ENCODE data around the gene POFUT1.

- TF ChIP-seq MAX (IDR thresholded peaks at IDR 0.05), result no peak
- TF ChIP-seq CTCF (IDR thresholded peaks at IDR 0.05), result no peak
- no peak for TF ChIP-seq NFE2L2 (conservative IDR thresholded peaks at IDR 0.05; ENCODE audit: low read length)
- TF ChIP-seq EHMT2 (IDR thresholded peaks at IDR 0.05; ENCODE audit: low read depth), result no peak
- no peak for TF ChIP-seq POLR2A (IDR thresholded peaks at IDR 0.05; ENCODE audit: low read length)
- TF ChIP-seq CBX8 (IDR thresholded peaks at IDR 0.05), result no peak
- no peak for TF ChIP-seq RCOR1 (IDR thresholded peaks at IDR 0.05; ENCODE audit: low read depth, low read length)
- TF ChIP-seq ZFP36 (IDR thresholded peaks at IDR 0.05; ENCODE audit: borderline replicate concordance, partially characterized antibody), result no peak
- no peak for TF ChIP-seq HOXA7 (CRISPR knock-in tag; IDR thresholded peaks at IDR 0.05)
- no peak for TF ChIP-seq REST (IDR thresholded peaks at IDR 0.05)
- TF ChIP-seq GATA3 (IDR thresholded peaks at IDR 0.05; ENCODE audit: borderline replicate concordance), result no peak
- TF ChIP-seq JUN (IDR thresholded peaks at IDR 0.05), result no peak
These were observed 42.5 kb upstream of the POFUT1 start for GRCh38 chr20:32164984-32165735.

Measured in A549 (cell line).